Endothelial cell of umbilical vein (primary cell): ENCODE results near the gene SFXN3. TPM values are rescaled to one million over a fixed set of nuclear protein-coding genes. Genes with fewer than 3 reads are reported as not detected.

Source experiments
- BruUV-seq: library from RNA; stranded (reverse); fragments of 400-500 nt; replicated peaks from 2 replicates; lab custom pipeline; 2021; lab: Mats Ljungman, UMichigan
- CTCF ChIA-PET: fragments of 300-600, 350-600 bp; sonication (Branson Sonifier 250); formaldehyde crosslinking; loops from one replicate; lab custom pipeline; 2021; ENCODE audit warnings: antibody characterized with exemption, inconsistent platforms; lab: Charles Lee
- POLR2A ChIA-PET: fragments of 300-600, 350-600 bp; sonication (Branson Sonifier 250); formaldehyde crosslinking; loops from one replicate; lab custom pipeline; 2021; ENCODE audit warnings: antibody characterized with exemption, inconsistent platforms; lab: Charles Lee
- DNase-seq: peaks from one replicate; pipeline ENCODE4 v3.0.0-alpha.2; 2011; ENCODE audit warnings: low read depth, low spot score
- FAIRE-seq: peaks from 2 replicates; lab custom pipeline; 2011; peaks lifted over from hg19 to GRCh38; lab: Jason Lieb, UNC
- H2AFZ ChIP-seq: 2 replicates; pipeline ENCODE4 v1.6.0; 2012; ENCODE audit warnings: low read depth, low read length, control low read depth, inconsistent platforms
- H3K27ac ChIP-seq: 2 replicates; pipeline ENCODE4 v1.5.1; 2011; ENCODE audit warnings: low read depth, mild to moderate bottlenecking, control low read depth, low read length, moderate library complexity; ENCODE audit not compliant: insufficient read depth
- H3K27me3 ChIP-seq, 2 experiments: 2 replicates each; pipeline versions ENCODE4 v1.6.0 to v1.6.1; 2011; ENCODE audit warnings: low read length in 2 of 2, mixed read lengths in 1 of 2; ENCODE audit not compliant: control insufficient read depth in 2 of 2, insufficient read depth in 2 of 2
- H3K36me3 ChIP-seq, 2 experiments: 2 replicates in 1 of 2; 3 replicates in 1 of 2; pipeline ENCODE4 v1.5.1; 2011; ENCODE audit warnings: low read length in 2 of 2, mild to moderate bottlenecking in 1 of 2, moderate library complexity in 1 of 2; ENCODE audit not compliant: control insufficient read depth in 2 of 2, insufficient read depth in 2 of 2; ENCODE audit errors: extremely low read depth in 1 of 2
- H3K4me1 ChIP-seq: 3 replicates; pipeline ENCODE4 v1.5.1; 2011; ENCODE audit warnings: mild to moderate bottlenecking, low read length; ENCODE audit not compliant: control insufficient read depth, insufficient read depth; ENCODE audit errors: extremely low read depth
- H3K4me2 ChIP-seq: 2 replicates; pipeline ENCODE4 v1.6.1; 2011; ENCODE audit warnings: low read length, control low read depth, mixed read lengths; ENCODE audit not compliant: insufficient read depth
- H3K4me3 ChIP-seq, 3 experiments: fragments of 200-600 bp in 1 of 3; sonication (generic), shearing (Covaris generic) in 1 of 3; replicated peaks in 1 of 3; 2 replicates each; pipeline ENCODE4 v1.5.1; 2011 to 2016; ENCODE audit warnings: control low read depth in 3 of 3, low read length in 3 of 3, mild to moderate bottlenecking in 2 of 3, inconsistent platforms in 1 of 3, low read depth in 1 of 3, moderate library complexity in 1 of 3; ENCODE audit not compliant: insufficient read depth in 1 of 3
- H3K79me2 ChIP-seq: 2 replicates; pipeline ENCODE4 v1.6.0; 2012; ENCODE audit warnings: low read length, inconsistent platforms; ENCODE audit not compliant: control insufficient read depth, insufficient read depth
- H3K9ac ChIP-seq: replicated peaks from 2 replicates; pipeline ENCODE3; 2011; ENCODE audit warnings: low read length, control low read depth; ENCODE audit not compliant: insufficient read depth; ENCODE audit errors: extremely low read depth
- H3K9me1 ChIP-seq: replicated peaks from 3 replicates; pipeline ENCODE4 v1.6.0; 2011; ENCODE audit warnings: mild to moderate bottlenecking, low read length; ENCODE audit not compliant: control insufficient read depth, insufficient read depth; ENCODE audit errors: extremely low read depth
- H3K9me3 ChIP-seq: replicated peaks from 2 replicates; pipeline ENCODE4 v1.5.1; 2012; ENCODE audit warnings: low read length, inconsistent platforms; ENCODE audit not compliant: control insufficient read depth, insufficient read depth
- H4K20me1 ChIP-seq: replicated peaks from 2 replicates; pipeline ENCODE3; 2011; ENCODE audit warnings: mild to moderate bottlenecking, low read length; ENCODE audit not compliant: control insufficient read depth, insufficient read depth; ENCODE audit errors: extremely low read depth
- EZH2 ChIP-seq: IDR thresholded peaks from 2 replicates; pipeline ENCODE4 v1.6.1; 2012; ENCODE audit warnings: borderline replicate concordance, low read depth, mild to moderate bottlenecking, moderate library complexity, low read length, inconsistent platforms; ENCODE audit not compliant: severe bottlenecking
- FOS ChIP-seq: IDR thresholded peaks from 2 replicates; pipeline ENCODE4 v1.6.1; 2011; ENCODE audit warnings: mild to moderate bottlenecking, low read length, moderate library complexity, borderline replicate concordance; ENCODE audit not compliant: insufficient read depth
- GATA2 ChIP-seq: IDR thresholded peaks from 2 replicates; pipeline ENCODE4 v1.7.0; 2011; ENCODE audit warnings: low read depth, mild to moderate bottlenecking, moderate library complexity, mixed read lengths, low read length; ENCODE audit not compliant: insufficient read length, insufficient read depth
- JUN ChIP-seq: IDR thresholded peaks from 2 replicates; pipeline ENCODE4 v1.6.1; 2011; ENCODE audit warnings: borderline replicate concordance, low read depth; ENCODE audit not compliant: insufficient read length, insufficient read depth
- MYC ChIP-seq: IDR thresholded peaks from one replicate; pipeline ENCODE4 v1.6.1; 2011; ENCODE audit warnings: mild to moderate bottlenecking, low read depth, low read length
- POLR2A ChIP-seq: IDR thresholded peaks from 2 replicates; pipeline ENCODE4 v1.6.1; 2012; ENCODE audit warnings: low read depth, mild to moderate bottlenecking, control low read depth, low read length
- POLR2AphosphoS5 ChIP-seq: IDR thresholded peaks from 2 replicates; pipeline ENCODE4 v1.6.1; 2012; ENCODE audit warnings: low read depth, mild to moderate bottlenecking, control low read depth, low read length, moderate library complexity; ENCODE audit not compliant: insufficient read depth
- dilution Hi-C: fragments of 300-500 bp; cut with MboI; formaldehyde crosslinking; loops from one replicate; pipeline ENCODE4 v1.15.0; 2019; ENCODE audit warnings: low sequenced_read_pairs; ENCODE audit not compliant: extremely low pct_ligation_motif_present
- intact Hi-C: fragments of 100-400 bp; cut with micrococcal nuclease; formaldehyde crosslinking; loops from one replicate; pipeline ENCODE4 v1.10.0; 2022
- polyA plus RNA-seq, 4 experiments: library from polyadenylated mRNA; depleted of rRNA in 3 of 4; stranded (reverse) in 3 of 4; unstranded in 1 of 4; fragments of >200 nt; gene quantifications; 2 replicates each; pipeline versions ENCODE4 v1.2.1 to v1.2.3, GENCODE V29; 2011 to 2012; ENCODE audit warnings: missing spikeins in 1 of 4
- total RNA-seq: library from RNA; stranded (reverse); gene quantifications from 2 replicates; pipeline ENCODE4 v1.2.3, GENCODE V29; 2021
- TF ChIP-seq, protein P1 (sequence below), 2 donors: IDR thresholded peaks; 1 replicate in 1 of 2; 2 replicates in 1 of 2; pipeline ENCODE4 v1.5.1; 2011; ENCODE audit warnings: low read length in 2 of 2, mild to moderate bottlenecking in 2 of 2, moderate library complexity in 2 of 2, control low read depth in 1 of 2, inconsistent platforms in 1 of 2, low read depth in 1 of 2; ENCODE audit not compliant: insufficient read depth in 1 of 2; ENCODE audit errors: extremely low read depth in 1 of 2
- TF ChIP-seq, protein P2 (sequence below): IDR thresholded peaks from 2 replicates; pipeline ENCODE4 v1.6.1; 2011; ENCODE audit not compliant: insufficient read depth, insufficient read length

The SFXN3 gene
- total and polyA plus RNA-seq, 2 donors (not counting 3 experiments of a cell fraction or from before 2014, with no cell fraction given) = 83.1 to 117 TPM

DNA sequence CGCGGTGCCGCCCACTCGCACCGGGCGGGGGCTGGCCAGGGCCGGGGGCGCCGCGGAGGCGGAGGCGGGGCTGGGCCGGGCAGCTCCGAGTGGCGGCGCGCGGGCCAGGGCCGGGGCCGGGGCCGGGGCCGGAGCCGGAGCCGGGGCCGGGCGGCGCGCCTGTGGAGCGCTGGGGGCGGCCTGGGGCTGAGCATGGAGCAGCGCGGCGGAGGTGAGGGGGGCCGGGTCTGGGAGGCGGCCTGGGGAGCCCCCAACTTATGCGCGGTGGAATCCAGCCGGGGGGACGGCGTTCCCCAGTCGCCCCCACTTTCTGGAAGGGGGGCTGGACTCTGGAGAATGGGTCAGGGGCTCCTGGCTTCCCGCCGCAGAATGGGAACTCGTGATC lies 31.3 kb upstream of the SFXN3 start, which contains the start of gene LZTS2:
Gene LZTS2 (plus strand): TSS at position 67 of the 385 bp plus-strand sequence. CDS start 2,731 bp downstream, outside the sequence.
- ChIA-PET CTCF (interaction anchor here (1.3 to 12.6 kb wide), 4 partner anchors 10 to 28 kb away, joined by 6 to 254 read pairs (median 16); no protein-coding TSS in a partner anchor), POLR2A (interaction anchor here (1.0 kb wide), 1 partner anchor 12 kb away, joined by 3 read pairs; no protein-coding TSS in a partner anchor)
- peaks cover 34% of the 10 kb centered on the region for H3K79me2 ChIP-seq
- no peak for DNase-seq
- no peaks in the 10 kb centered on the region for H3K9me1 ChIP-seq
- H3K9ac ChIP-seq = peak within 1 kb of the TSS; percentile 94
- intact Hi-C loops = loop anchor here (2.0 kb wide), 1 partner anchor 61 kb away; the partner anchor contains the start of gene KAZALD1
- peaks cover 5 to 18% of the 10 kb centered on the region in 2 experiments for H3K36me3 ChIP-seq
- H4K20me1 ChIP-seq = no peaks in the 10 kb centered on the region
- BruUV-seq = no TSS peak
- peak within 1 kb of the TSS; percentile 59 for H3K4me2 ChIP-seq
- TF ChIP-seq GATA2 (no peak), FOS (no peak), EZH2 (no peak), POLR2AphosphoS5 (no peak), JUN (no peak), MYC (no peak), POLR2A (no peak)
- TF ChIP-seq, protein P1, sequence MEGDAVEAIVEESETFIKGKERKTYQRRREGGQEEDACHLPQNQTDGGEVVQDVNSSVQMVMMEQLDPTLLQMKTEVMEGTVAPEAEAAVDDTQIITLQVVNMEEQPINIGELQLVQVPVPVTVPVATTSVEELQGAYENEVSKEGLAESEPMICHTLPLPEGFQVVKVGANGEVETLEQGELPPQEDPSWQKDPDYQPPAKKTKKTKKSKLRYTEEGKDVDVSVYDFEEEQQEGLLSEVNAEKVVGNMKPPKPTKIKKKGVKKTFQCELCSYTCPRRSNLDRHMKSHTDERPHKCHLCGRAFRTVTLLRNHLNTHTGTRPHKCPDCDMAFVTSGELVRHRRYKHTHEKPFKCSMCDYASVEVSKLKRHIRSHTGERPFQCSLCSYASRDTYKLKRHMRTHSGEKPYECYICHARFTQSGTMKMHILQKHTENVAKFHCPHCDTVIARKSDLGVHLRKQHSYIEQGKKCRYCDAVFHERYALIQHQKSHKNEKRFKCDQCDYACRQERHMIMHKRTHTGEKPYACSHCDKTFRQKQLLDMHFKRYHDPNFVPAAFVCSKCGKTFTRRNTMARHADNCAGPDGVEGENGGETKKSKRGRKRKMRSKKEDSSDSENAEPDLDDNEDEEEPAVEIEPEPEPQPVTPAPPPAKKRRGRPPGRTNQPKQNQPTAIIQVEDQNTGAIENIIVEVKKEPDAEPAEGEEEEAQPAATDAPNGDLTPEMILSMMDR (IDR thresholded peaks at IDR 0.05; ENCODE audit: extremely low read depth in 1 of 2, insufficient read depth in 1 of 2, low read depth in 1 of 2, low read length in 2 of 2) = no peak
- TF ChIP-seq, protein P2, sequence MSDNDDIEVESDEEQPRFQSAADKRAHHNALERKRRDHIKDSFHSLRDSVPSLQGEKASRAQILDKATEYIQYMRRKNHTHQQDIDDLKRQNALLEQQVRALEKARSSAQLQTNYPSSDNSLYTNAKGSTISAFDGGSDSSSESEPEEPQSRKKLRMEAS = no peak
- H3K27me3 ChIP-seq = no peaks in the 10 kb centered on the region
- peak within 1 kb of the TSS; percentile 61 for H2AFZ ChIP-seq
- H3K27ac ChIP-seq = peak within 1 kb of the TSS; percentile 86
- peaks cover 33% of the 10 kb centered on the region for H3K4me1 ChIP-seq
- no peaks in the 10 kb centered on the region for H3K9me3 ChIP-seq
- FAIRE-seq = no peak
- peak within 1 kb of the TSS; percentile 77 to 85 (median 79) for H3K4me3 ChIP-seq
- dilution Hi-C loops = no loop called here
